ENCODE data around the gene IFITM2. TPM values are rescaled to one million over a fixed set of nuclear protein-coding genes. Genes with fewer than 3 reads are reported as not detected.
"Not testable (repeated sequence)": the region's sequence is repeated elsewhere in the genome, so short reads cannot be mapped to it uniquely, and the experiment has no call there.

Gene IFITM2
- total RNA-seq, 2 donors from 2014 or later: 647 to 724 TPM

DNA sequence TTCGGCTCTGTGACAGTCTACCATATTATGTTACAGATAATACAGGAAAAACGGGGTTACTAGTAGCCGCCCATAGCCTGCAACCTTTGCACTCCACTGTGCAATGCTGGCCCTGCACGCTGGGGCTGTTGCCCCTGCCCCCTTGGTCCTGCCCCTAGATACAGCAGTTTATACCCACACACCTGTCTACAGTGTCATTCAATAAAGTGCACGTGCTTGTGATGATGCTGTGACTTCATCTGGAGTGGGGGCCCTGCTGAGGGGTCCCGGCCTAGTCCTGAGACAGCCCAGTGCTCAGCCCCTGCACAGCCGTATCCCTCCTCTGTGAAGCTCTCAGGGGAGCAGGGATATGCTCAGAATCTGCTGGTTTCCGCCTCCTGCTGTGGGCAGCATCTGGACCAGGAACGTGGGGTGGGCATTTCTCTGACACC lies 7.5 kb downstream of the IFITM2 start:
- DNase-seq (ENCODE audit: low spot score): peak; percentile 64
- intact Hi-C loops (cut with DNase I): loop anchor here in 1 of 2 donors (5.0 kb wide), 1 partner anchor 37 kb away; no protein-coding TSS in a partner anchor

DNA sequence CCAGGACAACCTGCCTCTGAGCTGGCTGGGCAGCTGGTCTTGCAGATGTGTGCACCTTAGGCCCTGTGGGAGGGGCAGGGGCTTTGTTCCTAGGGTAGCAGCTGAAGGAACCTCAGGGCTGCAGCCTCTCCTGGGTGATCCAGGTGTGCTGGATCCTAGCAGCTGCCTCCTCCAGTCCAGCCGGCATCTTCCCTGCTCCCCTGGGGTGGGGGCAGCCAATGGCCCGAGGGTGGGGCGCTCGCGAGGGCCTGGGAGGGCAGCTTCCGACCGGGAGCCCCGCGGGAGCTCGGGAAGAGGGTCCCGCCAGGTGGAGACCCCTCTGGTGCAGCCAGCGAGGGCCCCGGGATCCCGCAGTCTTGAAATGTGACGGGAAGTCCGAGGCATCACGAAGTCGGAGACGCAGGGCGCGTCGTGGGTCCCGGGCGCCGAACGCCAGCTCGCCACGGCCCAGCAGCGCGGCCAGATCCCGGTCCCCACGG lies 7.9 kb downstream of the IFITM2 start:
- peak; percentile 81 for DNase-seq (ENCODE audit: low spot score)
- intact Hi-C loops (cut with DNase I): loop anchor here in 1 of 2 donors (5.0 kb wide), 1 partner anchor 37 kb away; no protein-coding TSS in a partner anchor

DNA sequence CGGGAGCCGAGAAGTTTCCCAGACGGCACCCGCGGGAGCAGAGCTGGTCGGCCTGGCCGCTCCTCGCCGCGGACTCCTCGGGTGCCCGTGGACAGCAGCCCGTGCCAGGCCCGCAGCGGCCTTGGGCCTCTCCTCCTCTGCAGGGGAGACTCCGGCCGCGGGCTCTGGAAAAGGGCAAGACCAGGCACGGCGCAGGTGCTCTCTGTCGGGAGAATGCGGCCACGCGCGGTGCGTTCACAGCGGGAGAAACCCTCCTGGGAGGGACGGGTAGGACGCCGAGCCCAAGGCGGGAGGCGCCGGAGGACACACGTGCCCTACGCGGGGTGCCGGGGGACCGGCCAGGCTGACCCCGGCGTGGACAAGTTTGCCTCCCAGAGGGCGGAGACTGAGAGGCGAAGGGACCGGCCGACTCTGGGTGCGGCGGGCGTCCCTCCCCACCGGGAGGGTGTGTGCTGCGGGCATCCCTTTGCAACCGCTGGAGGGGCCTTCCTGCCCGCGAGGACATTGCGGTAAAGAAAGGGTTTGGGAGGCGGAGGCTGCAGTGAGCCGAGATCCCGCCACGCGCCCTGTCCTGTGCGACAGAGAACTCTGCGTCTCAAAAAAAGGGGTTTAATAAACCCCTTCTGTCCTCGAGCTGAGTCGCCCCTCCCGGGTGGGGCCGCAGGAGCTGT lies 8.6 kb downstream of the IFITM2 start:
- intact Hi-C loops (cut with DNase I): loop anchor here in 1 of 2 donors (5.0 kb wide), 1 partner anchor 36 kb away; no protein-coding TSS in a partner anchor
- peak; percentile 84 for DNase-seq (ENCODE audit: low spot score)

DNA sequence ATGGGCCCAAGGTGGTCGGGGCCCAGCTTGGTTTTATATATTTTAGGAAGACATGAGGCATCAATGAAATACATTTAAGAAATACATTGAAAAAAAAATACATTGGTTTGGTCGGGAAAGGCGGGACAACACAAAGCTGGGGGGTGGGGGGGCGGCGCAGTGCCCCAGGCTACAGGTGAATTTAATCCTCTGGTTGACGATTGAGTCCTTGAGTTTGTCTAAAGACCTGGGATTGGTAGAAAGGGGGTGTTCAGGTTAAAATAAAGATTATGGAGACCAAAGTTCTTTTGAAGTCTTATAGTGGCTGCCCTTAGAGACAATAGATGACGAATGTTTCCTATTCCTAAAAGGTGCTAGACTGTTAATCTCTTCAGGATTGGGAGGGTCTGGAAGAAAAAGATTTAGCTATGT lies 9.3 kb downstream of the IFITM2 start:
- intact Hi-C loops (cut with DNase I): loop anchor here in 1 of 2 donors (5.0 kb wide), 1 partner anchor 35 kb away; no protein-coding TSS in a partner anchor

DNA sequence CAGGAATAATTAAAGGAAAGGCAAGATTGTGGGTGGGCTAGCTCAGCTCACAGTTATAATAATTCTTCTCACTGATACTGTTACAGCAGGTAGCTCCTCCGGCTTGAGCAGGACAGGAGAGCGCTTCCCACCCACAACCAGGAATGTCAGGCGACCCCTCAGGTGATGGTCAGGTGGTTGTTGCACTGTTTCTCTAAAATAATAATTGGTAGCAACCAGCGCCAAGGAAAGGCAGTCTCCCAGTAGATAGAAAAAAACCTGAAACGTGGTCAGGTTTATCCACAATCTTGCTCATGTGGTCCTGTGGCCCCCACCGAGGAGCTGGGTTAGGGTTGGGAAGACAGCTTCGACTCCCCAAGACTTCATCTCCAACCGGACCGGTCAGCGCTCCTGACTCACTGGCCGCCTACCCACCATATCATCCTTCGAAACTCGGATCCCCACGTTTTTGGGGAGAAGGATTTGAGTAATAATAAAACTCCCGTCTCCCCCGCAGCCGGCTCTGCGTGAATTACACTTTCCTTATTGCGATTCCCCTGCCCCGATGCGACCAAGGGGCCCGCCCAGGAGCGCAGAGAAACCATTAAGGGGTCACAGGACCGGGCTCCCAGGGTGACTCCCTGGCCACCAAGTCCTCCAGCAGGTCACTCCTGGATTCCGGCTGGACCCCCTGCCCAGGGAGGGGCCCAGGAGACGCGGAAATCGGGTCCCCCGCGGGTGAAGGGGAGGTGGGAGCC lies 10.2 kb downstream of the IFITM2 start:
- peak; percentile 69 for DNase-seq (ENCODE audit: low spot score)

More for the DNA sequence above, 9.3 kb downstream of the IFITM2 start:
- no peak for DNase-seq (ENCODE audit: low spot score)

DNA sequence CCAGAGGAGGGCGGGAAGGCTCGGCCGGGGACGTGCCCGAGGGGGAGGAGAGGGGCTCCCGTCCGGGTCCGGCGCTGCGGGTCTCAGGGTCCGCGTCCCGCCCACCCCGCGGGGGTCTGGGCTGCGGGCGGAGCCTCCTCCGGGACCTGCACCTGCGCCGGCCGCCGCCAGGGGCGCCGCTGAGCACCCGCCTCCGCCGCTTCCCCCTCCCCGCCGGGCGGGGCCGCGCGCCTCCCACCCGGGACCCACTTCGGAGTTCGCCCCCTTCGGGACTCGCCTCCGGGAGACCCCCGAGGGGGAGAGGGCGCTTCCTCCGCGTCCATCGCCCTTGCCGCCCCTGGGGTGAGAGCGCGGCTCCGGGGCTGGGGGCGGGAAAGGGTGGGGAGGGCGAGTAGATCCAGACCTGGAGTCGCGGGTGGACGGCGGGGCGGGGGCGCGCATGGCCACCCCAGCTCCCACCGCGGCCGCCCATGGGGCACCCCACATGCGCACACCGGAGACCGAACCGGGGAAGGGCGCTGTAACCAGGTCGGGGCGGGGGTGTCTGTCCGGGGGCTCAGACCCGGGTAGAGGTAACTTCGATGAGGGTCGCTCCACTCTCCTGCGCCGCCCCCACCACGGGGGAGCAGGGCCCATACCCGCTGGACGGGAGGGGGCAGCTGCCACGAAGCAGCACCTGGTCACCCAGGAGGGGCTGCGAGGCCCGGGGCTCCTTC lies 10.9 kb downstream of the IFITM2 start:
- DNase-seq (ENCODE audit: low spot score): peak; percentile 78
- intact Hi-C loops (cut with DNase I): loop anchor here in 1 of 2 donors (5.0 kb wide), 1 partner anchor 34 kb away; no protein-coding TSS in a partner anchor

More for the DNA sequence above, 10.2 kb downstream of the IFITM2 start:
- intact Hi-C loops (cut with DNase I): loop anchor here in 1 of 2 donors (5.0 kb wide), 1 partner anchor 34 kb away; no protein-coding TSS in a partner anchor

DNA sequence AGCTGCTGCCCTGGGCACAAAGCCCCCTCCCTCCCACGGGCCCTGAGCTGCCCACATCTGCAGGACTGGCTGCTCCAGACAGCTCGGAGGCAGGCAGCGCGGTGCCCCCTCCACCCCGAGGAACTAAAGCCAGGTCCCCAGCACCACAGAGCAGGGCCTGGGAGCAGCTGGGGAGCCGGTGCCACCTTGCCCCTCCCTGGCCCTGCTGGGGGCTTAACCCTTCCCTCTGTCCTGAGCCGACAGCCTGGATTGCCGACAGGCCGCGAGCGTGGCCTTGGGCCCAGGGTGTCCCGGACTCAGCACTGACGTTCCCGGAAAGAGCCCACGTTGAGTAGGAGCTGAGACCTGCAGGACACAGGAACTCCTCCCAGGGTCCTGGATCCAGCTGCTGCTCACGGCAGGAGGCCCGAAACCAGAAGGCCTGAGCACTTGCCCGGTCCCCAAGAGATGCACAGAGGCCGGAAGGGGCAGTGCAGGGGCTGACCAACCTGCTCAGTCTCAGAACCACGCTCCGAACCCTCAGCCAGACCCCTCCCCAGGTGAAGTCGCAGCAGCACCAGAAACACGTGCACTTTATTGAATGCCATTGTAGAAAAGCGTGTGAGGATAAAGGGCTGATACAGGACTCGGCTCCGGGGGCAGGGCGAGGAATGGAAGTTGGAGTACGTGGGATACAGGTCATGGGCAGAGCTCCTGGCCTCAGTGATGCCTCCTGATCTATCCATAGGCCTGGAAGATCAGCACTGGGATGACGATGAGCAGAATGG lies 11.7 kb downstream of the IFITM2 start:
- peak; percentile 78 for DNase-seq (ENCODE audit: low spot score)
- intact Hi-C loops (cut with DNase I): loop anchor here in 1 of 2 donors (5.0 kb wide), 1 partner anchor 33 kb away; no protein-coding TSS in a partner anchor

DNA sequence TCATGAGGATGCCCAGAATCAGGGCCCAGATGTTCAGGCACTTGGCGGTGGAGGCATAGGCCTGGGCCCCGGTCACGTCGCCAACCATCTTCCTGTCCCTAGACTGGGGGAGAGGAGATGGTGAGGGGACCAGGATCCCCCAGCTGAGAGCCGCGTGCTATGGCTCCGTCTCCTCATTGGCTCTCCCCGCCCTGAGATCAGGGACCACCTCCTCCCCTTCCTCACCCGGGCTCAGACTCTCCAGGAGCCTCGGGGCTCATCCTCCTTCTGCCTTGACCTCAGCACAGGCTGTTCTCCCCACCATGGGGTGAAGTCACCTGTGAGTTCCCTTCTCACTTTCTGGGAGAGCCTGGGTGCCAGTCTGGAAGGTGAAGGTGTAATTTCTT lies 12.3 kb downstream of the IFITM2 start:
- intact Hi-C loops (cut with DNase I): loop anchor here in 1 of 2 donors (5.0 kb wide), 1 partner anchor 32 kb away; no protein-coding TSS in a partner anchor
- peak; percentile 68 for DNase-seq (ENCODE audit: low spot score)

DNA sequence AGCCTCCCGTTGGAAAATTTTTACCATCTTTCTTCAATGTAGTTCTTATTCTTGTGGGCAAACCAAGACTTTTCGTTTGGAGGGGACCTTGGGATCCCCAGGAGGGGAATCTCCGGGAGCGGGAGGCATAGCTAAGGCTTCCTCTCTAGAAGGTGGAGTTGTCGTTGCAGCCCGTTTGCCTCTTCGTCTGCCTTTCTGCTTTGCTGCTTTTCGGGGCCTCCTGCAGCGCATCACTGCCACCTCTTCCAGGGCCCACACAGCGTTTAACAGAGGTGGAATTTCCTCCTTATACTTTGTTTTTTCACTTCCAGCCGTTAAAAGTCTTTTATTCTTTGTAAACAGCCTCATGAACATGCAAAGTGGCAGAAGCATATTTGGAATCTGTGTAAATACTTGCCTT lies 16.5 kb downstream of the IFITM2 start:
- intact Hi-C loops (cut with DNase I): no loop called here
- peak; percentile 54 for DNase-seq (ENCODE audit: low spot score)

DNA sequence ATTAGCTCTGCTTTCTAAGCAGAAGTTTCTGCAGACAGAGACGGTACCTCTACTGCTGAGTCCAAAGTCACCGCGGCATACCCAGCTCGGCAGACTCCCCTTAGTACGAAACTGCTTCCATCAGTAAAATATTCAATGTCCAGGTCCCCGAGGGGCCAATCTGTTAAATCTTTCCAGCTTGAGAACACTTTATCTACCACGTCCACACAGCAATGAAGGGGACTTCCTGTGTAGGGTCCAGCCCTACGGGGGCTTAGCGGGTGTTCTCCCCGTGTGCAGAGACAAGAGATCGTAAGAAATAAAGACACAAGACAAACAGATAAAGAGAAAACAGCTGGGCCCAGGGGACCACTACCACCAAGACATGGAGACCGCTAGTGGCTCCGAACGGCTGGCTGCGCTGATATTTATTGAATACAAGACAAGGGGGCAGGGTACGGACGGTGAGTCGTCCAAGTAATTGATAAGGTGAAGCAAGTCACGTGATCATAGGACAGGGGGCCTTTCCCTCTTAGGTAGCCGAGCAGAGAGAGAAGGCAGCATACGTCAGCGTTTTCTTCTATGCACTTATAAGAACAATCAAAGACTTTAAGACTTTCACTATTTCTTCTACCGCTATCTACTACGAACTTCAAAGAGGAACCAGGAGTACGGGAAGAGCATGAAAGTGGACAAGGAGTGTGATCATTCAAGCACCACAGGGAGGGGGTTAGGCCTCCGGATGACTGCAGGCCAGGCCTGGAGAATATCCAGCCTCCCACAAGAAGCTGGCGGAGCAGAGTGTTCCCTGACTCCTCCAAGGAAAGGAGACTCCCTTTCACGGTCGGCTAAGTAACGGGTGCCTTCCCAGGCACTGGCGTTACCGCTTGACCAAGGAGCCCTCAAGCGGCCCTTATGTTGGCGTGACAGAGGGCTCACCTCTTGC lies 17.2 kb downstream of the IFITM2 start:
- peak; percentile 87 for DNase-seq (ENCODE audit: low spot score)
- intact Hi-C loops (cut with DNase I): not testable (repeated sequence)

DNA sequence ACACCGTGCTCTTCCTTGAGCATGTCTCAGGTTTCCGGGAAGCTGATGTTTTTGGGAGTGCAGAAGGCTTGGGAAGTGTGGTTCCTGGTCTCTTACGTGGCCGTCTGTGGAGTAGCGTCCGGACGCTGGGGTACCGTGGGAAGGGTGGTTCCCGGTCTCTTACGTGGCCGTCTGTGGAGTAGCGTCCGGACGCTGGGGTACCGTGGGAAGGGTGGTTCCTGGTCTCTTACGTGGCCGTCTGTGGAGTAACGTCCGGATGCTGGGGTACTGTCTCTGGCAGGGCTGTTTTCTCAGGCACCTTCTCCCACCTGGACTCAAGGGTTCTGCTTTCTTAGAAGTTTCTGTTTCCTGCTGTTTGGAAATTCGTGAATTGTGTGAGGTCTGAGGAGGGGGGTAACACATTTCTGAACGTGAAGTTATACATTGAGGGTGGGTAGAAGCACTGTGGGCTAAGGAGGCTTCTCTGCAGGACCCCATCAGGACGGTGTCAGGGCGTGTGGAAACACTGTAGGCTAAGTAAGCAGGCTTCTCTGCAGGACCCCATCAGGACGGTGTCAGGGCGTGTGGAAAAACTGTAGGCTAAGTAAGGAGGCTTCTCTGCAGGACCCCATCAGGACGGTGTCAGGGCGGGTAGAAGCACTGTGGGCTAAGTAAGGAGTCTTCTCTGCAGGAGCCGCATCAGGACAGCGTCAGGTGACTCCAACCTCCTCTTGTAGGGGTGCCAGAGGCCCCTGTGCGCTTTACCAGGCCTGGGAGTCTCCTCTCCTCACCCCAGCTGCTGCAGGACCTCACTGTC lies 18.4 kb downstream of the IFITM2 start:
- peak; percentile 72 for DNase-seq (ENCODE audit: low spot score)
- intact Hi-C loops (cut with DNase I): no loop called here

DNA sequence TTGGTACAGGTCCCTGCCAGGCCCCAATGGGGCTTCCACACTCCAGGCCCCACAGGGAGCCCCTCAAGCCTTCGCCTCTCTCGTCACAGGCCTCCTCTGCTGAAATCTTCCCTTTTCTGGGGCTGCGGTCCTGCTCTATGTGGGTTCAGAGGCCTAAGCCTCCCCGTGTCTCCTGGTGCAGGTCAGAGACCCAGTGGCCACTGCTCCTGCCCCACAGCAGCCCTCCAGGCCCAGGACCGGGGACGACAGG lies 18.9 kb downstream of the IFITM2 start:
- intact Hi-C loops (cut with DNase I): no loop called here
- DNase-seq (ENCODE audit: low spot score): no peak

DNA sequence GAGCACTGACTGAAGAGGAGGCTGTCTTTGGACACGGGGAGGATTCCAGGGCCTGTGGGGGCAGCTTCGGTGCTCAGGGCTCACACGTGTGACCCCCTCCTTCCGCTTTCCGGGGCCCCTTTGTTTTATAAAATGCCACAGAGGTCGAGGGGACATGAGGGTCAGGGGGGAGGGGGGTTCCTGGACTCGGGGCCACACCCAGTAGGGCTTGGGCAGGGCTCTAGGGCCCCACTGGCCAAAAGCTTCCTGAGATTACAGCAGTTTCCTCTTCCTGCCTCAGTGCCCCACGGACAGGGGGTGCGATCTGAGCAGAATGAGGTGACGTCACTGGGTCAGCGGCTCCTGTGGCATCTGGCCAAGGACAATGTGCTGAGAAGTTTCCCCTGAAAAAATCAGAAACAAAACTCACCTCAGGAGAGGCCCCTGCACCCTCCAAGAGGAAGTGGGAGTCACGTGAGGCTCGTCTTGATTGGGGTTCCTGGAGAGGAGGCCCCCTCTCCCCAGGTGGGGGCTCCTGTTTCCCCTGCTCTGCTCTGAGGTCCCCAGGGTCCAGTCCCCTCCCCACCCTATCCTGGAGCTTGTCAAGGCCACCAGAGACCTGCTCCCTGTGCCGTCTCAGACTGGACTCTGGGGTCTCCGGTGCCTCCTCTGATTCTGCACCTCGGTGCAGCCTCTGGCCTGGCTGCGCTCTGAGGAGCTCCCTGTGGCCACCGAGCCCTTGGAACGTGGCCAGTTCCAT lies 19.4 kb downstream of the IFITM2 start:
- DNase-seq (ENCODE audit: low spot score): peak; percentile 96
- intact Hi-C loops (cut with DNase I): no loop called here

DNA sequence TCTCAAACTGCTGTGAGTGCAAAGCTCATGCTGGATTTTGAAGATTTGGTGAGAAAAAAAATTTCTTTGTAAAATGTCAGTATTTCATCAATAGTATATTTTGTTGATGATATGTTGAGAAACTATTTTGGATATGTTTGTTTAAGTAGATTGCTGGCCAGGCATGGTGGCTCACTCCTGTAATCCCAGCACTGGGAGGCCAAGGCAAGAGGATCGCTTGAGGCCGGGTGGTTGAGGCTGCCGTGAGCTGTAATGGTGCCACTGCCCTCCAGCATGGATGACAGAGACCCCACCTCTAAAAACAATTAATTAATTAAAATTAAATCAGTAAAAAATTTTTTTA lies 19.9 kb downstream of the IFITM2 start:
- DNase-seq (ENCODE audit: low spot score): no peak
- intact Hi-C loops (cut with DNase I): no loop called here

DNA sequence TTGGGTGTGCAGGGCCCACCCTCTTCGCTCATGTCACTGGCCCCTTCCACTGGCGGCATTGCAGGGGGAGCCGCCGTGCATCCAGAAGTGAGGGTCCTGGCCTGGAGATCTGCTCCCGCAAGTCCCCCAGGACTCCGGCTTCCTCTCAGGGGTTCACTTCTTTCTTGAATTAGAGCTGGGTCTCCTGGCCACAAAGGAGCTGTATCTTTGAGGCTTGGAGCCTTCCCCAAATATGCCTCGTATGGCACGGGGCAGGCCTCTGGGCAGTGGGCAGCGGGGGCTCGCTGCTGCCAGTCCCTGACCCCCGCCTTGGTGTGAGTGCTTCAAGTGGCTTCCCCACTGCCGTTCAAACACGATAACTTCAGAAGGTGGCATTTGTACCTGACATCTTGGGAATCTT lies 20.4 kb downstream of the IFITM2 start:
- peak; percentile 62 for DNase-seq (ENCODE audit: low spot score)
- intact Hi-C loops (cut with DNase I): no loop called here

DNA sequence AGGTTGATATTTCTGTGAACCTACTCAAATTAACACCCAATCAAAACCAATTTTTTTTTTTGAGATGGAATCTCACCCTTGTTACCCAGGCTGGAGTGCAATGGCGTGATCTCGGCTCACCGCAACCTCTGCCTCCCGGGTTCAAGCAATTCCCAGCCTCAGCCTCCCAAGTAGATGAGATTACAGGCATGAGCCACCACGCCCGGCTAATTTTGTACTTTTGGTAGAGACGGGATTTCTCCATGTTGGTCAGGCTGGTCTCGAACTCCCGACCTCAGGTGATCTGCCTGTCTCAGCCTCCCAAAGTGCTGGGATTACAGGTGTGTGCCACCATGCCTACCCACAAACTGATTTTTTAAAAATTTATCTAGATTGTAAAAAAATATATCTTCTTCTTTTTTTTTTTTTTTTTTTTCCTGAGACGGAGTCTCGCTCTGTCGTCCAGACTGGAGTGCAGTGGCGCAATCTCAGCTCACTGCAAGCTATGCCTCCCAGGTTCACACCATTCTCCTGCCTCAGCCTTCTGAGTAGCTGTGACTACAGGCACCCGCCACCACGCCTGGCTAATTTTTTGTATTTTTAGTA lies 21.0 kb downstream of the IFITM2 start:
- DNase-seq (ENCODE audit: low spot score); intact Hi-C loops (cut with DNase I): not testable (repeated sequence)
